ENCODE measurements around the gene REEP1.

- no peak for TF ChIP-seq CTCF (IDR thresholded peaks at IDR 0.05)
- TF ChIP-seq POLR2AphosphoS5 (IDR thresholded peaks at IDR 0.05) = no peak
- no peak for TF ChIP-seq POLR2A (IDR thresholded peaks at IDR 0.05)
Observed at GRCh38 chr2:86235196-86235980, 102.0 kb downstream of the REEP1 start.
